ENCODE measurements around the gene RHPN2.
"Not testable (repeated sequence)": the region's sequence is repeated elsewhere in the genome, so short reads cannot be mapped to it uniquely, and the experiment has no call there.

RHPN2 gene

GRCh38 chr19:33064458-33064791 lies 263 bp downstream of the RHPN2 start:
- DNase-seq (ENCODE audit: low read depth in 2 of 2) = peak in 1 of 2 donors; percentile 16

- DNase-seq (ENCODE audit: low read depth in 2 of 2) = no peak
Measured at GRCh38 chr19:33063753-33064457, 783 bp downstream of the RHPN2 start.

- no peak for DNase-seq (ENCODE audit: low read depth in 2 of 2)
Measured at GRCh38 chr19:33063356-33063752, 1.3 kb downstream of the RHPN2 start.

GRCh38 chr19:33062902-33063301 lies 1.8 kb downstream of the RHPN2 start:
- no peak for DNase-seq (ENCODE audit: low read depth in 2 of 2)

- DNase-seq (ENCODE audit: low read depth in 2 of 2) = no peak
Measured at GRCh38 chr19:33060586-33060985, 4.1 kb downstream of the RHPN2 start.

GRCh38 chr19:33055718-33056117 lies 9.0 kb downstream of the RHPN2 start:
- DNase-seq (ENCODE audit: low read depth in 2 of 2) = no peak

- DNase-seq (ENCODE audit: low read depth in 2 of 2) = no peak
Measured at GRCh38 chr19:33054623-33055022, 10.1 kb downstream of the RHPN2 start.

- no peak for DNase-seq (ENCODE audit: low read depth in 2 of 2)
Measured at GRCh38 chr19:33052352-33052972, 12.2 kb downstream of the RHPN2 start.

- no peak for DNase-seq (ENCODE audit: low read depth in 2 of 2)
Measured at GRCh38 chr19:33050110-33050509, 14.6 kb downstream of the RHPN2 start.

- DNase-seq (ENCODE audit: low read depth in 2 of 2) = no peak
Measured at GRCh38 chr19:33048806-33049676, 15.6 kb downstream of the RHPN2 start.

GRCh38 chr19:33047422-33047821 lies 17.3 kb downstream of the RHPN2 start:
- DNase-seq (ENCODE audit: low read depth in 2 of 2) = no peak

- DNase-seq (ENCODE audit: low read depth in 2 of 2) = not testable (repeated sequence)
Measured at GRCh38 chr19:33041828-33042160, 22.9 kb downstream of the RHPN2 start.

- DNase-seq (ENCODE audit: low read depth in 2 of 2) = no peak
Measured at GRCh38 chr19:33040994-33041827, 23.5 kb downstream of the RHPN2 start.

- DNase-seq (ENCODE audit: low read depth in 2 of 2) = no peak
Measured at GRCh38 chr19:33039815-33040214, 24.9 kb downstream of the RHPN2 start.

GRCh38 chr19:33039108-33039599 lies 25.5 kb downstream of the RHPN2 start:
- no peak for DNase-seq (ENCODE audit: low read depth in 2 of 2)

- not testable (repeated sequence) for DNase-seq (ENCODE audit: low read depth in 2 of 2)
Measured at GRCh38 chr19:33037168-33038025, 27.3 kb downstream of the RHPN2 start.

- not testable (repeated sequence) for DNase-seq (ENCODE audit: low read depth in 2 of 2)
Measured at GRCh38 chr19:33036370-33037167, 28.1 kb downstream of the RHPN2 start.

GRCh38 chr19:33035461-33035860 lies 29.2 kb downstream of the RHPN2 start:
- no peak for DNase-seq (ENCODE audit: low read depth in 2 of 2)

GRCh38 chr19:33032218-33032781 lies 32.4 kb downstream of the RHPN2 start:
- DNase-seq (ENCODE audit: low read depth in 2 of 2) = no peak

Data from stimulated activated CD4-positive, alpha-beta T cell treated with anti-CD3 and anti-CD28 coated beads, Interleukin-1b, Interleukin-23, amount 100 ng/mL, for 4 hours (primary cell).